HuH-7.5 (cell line): ENCODE measurements around the gene MX1.

Source experiments
- DNase-seq: peaks from one replicate; pipeline ENCODE4 v3.0.0; 2011; ENCODE audit warnings: low spot score

Gene MX1

GRCh38 chr21:41432562-41433460 lies 6.8 kb downstream of the MX1 start:
- no peak for DNase-seq

DNA sequence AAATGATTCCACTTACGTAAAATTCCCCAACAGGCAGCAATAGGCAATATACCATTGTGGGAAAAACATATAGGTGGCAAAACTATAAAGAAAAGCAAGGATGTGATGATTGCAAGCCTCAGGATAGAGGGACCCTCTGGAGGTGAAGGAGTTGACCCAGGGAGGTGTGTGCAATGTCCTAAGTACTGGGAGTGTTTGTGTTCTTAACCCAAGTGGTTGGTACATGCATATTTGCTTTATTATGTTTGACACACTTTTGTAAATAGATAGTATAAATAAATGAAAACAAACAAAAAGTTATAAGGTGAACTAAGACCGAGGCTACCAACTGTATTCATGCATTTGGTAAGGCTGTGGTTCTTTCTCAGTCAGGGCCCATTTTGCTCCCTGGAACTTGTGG lies 7.5 kb downstream of the MX1 start:
- no peak for DNase-seq

- no peak for DNase-seq
Measured at GRCh38 chr21:41435706-41436105, 9.7 kb downstream of the MX1 start.

DNA sequence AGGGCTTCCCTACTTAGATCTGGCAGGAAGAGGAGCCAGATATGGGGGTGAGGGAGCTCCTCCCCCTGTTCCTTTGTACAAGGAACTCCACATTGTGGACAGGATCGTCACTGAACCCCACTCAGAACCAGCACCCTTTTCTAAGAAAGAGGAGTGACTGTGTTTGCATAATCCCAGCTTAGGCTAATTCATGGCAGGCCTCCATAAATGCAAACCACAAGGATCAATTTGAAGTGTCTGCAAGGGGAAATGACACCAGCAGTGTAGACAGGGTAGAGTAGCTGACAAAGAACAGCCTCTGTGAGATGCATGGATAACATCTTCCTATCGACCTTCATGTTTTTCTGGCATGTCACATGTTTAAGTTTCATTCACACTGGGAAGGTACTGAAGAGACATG lies 11.7 kb downstream of the MX1 start:
- no peak for DNase-seq

- no peak for DNase-seq
Measured at GRCh38 chr21:41438425-41439113, 12.5 kb downstream of the MX1 start.

DNA sequence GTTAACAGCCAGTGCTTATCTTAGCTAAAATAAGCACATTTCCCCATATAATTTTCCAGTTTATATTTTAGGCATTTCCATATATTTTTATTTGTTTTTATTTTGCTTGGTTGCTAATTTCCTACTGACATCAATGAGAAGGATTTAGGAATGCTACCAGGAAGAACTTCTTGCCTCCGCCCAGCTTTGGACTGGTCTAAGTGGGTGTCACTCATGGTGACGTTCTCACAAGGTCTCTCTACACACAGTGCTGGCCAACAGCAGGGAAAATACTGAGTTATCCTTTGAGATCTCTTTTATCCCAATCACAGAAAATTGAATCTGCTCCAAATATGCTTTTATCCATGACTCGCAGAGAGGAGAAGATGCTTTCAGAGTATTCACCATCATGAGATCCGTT lies 13.2 kb downstream of the MX1 start:
- no peak for DNase-seq

- DNase-seq: no peak
Measured at GRCh38 chr21:41441546-41441945, 15.5 kb downstream of the MX1 start.

- DNase-seq: no peak
Measured at GRCh38 chr21:41442481-41443186, 16.6 kb downstream of the MX1 start.

GRCh38 chr21:41443562-41443961 lies 17.5 kb downstream of the MX1 start:
- no peak for DNase-seq

DNA sequence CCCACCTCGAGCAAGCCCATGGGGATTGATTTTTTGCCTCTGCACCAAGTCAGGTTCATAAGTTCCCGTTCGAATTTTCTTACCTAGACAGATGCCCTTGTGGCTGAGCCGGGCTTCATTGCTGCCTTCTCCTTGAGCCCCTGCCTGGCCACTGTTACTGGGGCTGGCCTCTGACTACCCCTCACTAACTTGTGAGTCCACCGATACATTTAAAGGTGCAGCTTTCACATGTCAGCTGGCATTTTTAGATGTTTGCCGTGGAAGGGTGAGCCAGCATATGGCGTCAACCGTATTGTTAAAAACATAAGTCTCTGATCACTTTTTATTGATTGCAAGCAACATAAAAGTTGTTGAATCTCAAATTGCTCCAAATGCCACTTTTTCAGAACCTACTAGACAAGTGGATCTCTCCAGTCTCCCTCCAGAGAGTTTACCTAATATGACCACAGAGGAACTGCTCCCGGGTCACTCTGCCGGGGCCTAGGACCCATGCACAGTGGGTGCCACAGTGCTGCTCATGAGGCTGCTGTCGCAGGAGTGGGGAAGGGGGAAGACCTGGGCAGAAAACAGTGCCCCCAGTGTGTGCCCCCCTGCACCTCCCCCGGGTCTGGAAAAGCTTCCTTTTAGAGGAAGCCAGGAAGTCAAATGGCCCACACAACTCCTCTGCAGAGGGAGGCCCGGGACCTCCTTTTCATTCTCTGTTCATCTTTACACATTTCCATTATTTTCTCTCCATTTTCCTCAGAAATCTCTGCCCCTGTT lies 18.8 kb downstream of the MX1 start:
- DNase-seq: no peak

GRCh38 chr21:41445465-41445862 lies 19.4 kb downstream of the MX1 start:
- no peak for DNase-seq

- DNase-seq: no peak
Measured at GRCh38 chr21:41446586-41446985, 20.5 kb downstream of the MX1 start.

- DNase-seq: no peak
Measured at GRCh38 chr21:41447356-41447755, 21.3 kb downstream of the MX1 start.

- no peak for DNase-seq
Measured at GRCh38 chr21:41449613-41450012, 23.6 kb downstream of the MX1 start.

- DNase-seq: no peak
Measured at GRCh38 chr21:41451753-41452676, 26.0 kb downstream of the MX1 start.

DNA sequence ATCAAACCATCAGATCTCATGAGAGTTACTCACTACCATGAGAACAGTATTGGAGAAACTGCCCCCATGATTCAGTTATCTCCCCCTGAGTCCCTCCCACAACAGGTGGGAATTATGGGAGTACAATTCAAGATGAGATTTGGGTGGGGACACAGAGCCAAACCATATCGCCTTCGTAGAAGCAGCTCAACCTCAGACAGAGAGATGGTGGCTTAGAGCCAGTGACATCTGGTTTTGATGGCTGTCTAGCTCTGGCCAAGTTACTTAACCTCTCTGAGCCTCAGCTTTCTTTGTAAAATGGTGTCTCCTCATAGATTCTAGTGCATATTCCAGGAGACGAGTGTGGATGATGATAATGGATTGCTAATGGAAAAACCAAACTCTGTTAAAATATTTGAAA lies 27.2 kb downstream of the MX1 start:
- DNase-seq: no peak

DNA sequence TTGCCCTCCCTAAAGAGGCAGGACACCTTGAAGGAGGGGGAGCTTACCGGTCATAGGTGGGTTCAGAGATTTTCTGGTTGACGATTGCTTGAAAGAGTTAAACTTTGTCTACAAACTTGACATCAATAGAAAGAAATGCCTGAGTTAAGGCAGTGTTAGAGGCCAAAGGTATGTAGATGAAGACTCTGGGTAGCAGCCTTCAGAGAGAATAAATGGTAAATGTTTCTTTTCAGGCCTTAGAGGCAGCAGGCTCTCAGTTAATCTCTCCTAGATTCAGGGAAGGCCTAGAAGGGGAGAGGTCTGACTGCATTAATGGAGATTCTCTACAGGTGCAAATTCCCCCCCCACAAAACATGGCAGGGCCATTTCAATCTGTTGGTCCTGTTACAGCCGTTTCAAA lies 27.7 kb downstream of the MX1 start:
- no peak for DNase-seq

DNA sequence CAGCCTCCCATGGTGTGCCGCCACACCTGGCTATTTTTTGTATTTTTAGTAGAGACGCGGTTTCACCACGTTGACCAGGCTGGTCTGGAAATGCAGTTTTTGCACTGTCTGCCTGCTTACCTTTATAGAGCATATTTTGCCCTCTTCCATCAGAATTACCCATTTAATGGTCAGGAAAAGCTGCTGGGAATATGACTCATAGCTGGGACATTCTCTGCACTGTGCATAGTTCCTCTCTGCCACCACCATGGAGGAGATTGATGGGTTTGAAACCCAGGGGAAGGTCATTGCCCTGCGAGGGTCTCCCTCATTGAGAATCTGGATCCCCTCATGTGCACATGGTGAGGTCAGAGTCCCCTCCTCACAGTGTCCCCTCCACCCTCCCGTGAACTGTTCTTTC lies 32.1 kb downstream of the MX1 start:
- no peak for DNase-seq

DNA sequence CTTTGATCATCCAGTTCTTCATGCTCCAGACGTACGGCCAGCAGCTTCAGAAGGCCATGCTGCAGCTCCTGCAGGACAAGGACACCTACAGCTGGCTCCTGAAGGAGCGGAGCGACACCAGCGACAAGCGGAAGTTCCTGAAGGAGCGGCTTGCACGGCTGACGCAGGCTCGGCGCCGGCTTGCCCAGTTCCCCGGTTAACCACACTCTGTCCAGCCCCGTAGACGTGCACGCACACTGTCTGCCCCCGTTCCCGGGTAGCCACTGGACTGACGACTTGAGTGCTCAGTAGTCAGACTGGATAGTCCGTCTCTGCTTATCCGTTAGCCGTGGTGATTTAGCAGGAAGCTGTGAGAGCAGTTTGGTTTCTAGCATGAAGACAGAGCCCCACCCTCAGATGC lies 32.5 kb downstream of the MX1 start:
- DNase-seq: no peak

DNA sequence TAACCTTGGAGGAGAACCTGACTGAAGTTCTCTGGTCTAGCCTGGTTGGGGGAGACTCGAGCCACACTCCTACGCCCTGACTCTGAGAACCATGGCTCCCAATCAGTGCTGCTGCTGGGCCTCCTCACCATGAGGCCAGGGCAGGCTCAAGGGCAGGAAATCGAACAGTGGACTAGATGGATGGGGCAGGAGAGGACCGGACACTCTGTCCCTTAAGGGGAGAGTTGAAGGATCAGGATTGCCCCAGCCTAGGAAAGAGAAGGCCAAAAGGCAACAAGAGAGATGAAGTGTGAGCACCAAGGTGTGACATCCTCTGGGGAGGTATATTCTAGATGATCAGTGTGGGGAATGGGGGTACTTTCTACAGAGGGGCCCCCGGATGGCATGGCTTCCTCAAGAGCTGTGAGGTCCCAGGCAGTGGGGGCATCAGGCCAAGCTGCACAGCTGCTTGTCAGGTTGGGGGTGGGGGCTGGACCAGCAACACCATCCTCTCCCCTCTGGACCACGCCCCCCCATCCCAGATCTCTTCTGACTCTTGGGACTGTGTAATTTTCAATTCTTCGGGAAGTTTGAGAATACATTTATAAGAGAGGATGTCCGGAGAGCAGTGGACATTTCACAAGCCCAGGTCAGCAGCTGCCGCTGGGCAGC lies 34.0 kb downstream of the MX1 start:
- no peak for DNase-seq
